Chondrocyte (in vitro differentiated cells): Measurements from ENCODE around the gene HELZ2. TPM values are rescaled to one million over a fixed set of nuclear protein-coding genes. Genes with fewer than 3 reads are reported as not detected.
"Not testable (repeated sequence)": the region's sequence is repeated elsewhere in the genome, so short reads cannot be mapped to it uniquely, and the experiment has no call there.

Experiments used
- DNase-seq: peaks from one replicate; pipeline ENCODE4 v3.0.0; 2021; ENCODE audit warnings: mixed read lengths, low spot score
- H3K27ac Mint-ChIP-seq: one replicate; pipeline ENCODE4 v1.8.0; 2021; ENCODE audit warnings: mild to moderate bottlenecking, moderate library complexity, mixed read lengths; ENCODE audit not compliant: unreplicated experiment
- H3K27me3 Mint-ChIP-seq: 2 replicates; pipeline ENCODE4 v1.8.0; 2021; ENCODE audit warnings: low read depth, mixed read lengths
- H3K36me3 Mint-ChIP-seq: 2 replicates; pipeline ENCODE4 v1.8.0; 2021; ENCODE audit warnings: low read depth, mixed read lengths
- H3K4me1 Mint-ChIP-seq: 2 replicates; pipeline ENCODE4 v1.8.0; 2021; ENCODE audit warnings: low read depth, mild to moderate bottlenecking, mixed read lengths
- H3K4me3 Mint-ChIP-seq: one replicate; pipeline ENCODE4 v1.8.0; 2021; ENCODE audit warnings: mild to moderate bottlenecking, moderate library complexity, mixed read lengths; ENCODE audit not compliant: unreplicated experiment
- H3K9me3 Mint-ChIP-seq: 2 replicates; pipeline ENCODE4 v1.8.0; 2021; ENCODE audit warnings: low read depth, mixed read lengths
- CTCF ChIP-seq: fragments of 200-600 bp; sonication (generic); IDR thresholded peaks from 2 replicates; pipeline ENCODE4 v1.5.0; 2021; ENCODE audit warnings: antibody characterized with exemption, mild to moderate bottlenecking, moderate library complexity
- total RNA-seq: library from RNA; stranded (reverse); gene quantifications from 3 replicates; pipeline ENCODE4 v1.2.1, GENCODE V29; 2021

Gene HELZ2
- total RNA-seq, 1 donor from 2014 or later, result 14.9 TPM

GRCh38 chr20:63574829-63575743 lies 1.0 kb upstream of the HELZ2 start:
- DNase-seq, result no peak
- peaks cover 16% of the 10 kb centered on the region for H3K4me1 Mint-ChIP-seq
- H3K36me3 Mint-ChIP-seq, result no peaks in the 10 kb centered on the region
- H3K27me3 Mint-ChIP-seq, result no peaks in the 10 kb centered on the region
- no peaks in the 10 kb centered on the region for H3K9me3 Mint-ChIP-seq
- TF ChIP-seq CTCF, result no peak
- H3K4me3 Mint-ChIP-seq, result peak overlapping the region; percentile 48
- H3K27ac Mint-ChIP-seq, result peak overlapping the region; percentile 82

GRCh38 chr20:63573647-63574131 lies 350 bp downstream of the HELZ2 start:
- Mint-ChIP-seq H3K36me3 (no peaks in the 10 kb centered on the region), H3K27me3 (no peaks in the 10 kb centered on the region), H3K4me1 (peaks cover 16% of the 10 kb centered on the region), H3K9me3 (no peaks in the 10 kb centered on the region), H3K4me3 (peak overlapping the region; percentile 76), H3K27ac (peak overlapping the region; percentile 75)
- no peak for DNase-seq
- no peak for TF ChIP-seq CTCF

GRCh38 chr20:63572788-63573646 lies 1.0 kb downstream of the HELZ2 start:
- no peaks in the 10 kb centered on the region for H3K9me3 Mint-ChIP-seq
- TF ChIP-seq CTCF, result peak; percentile 43
- H3K27me3 Mint-ChIP-seq, result no peaks in the 10 kb centered on the region
- no peak overlapping the region for H3K27ac Mint-ChIP-seq
- H3K36me3 Mint-ChIP-seq, result no peaks in the 10 kb centered on the region
- DNase-seq, result no peak
- H3K4me3 Mint-ChIP-seq, result peak overlapping the region; percentile 76
- peaks cover 16% of the 10 kb centered on the region for H3K4me1 Mint-ChIP-seq

GRCh38 chr20:63572071-63572787 lies 1.8 kb downstream of the HELZ2 start:
- H3K36me3 Mint-ChIP-seq, result no peaks in the 10 kb centered on the region
- peaks cover 16% of the 10 kb centered on the region for H3K4me1 Mint-ChIP-seq
- H3K27ac Mint-ChIP-seq, result no peak overlapping the region
- H3K27me3 Mint-ChIP-seq, result no peaks in the 10 kb centered on the region
- H3K9me3 Mint-ChIP-seq, result no peaks in the 10 kb centered on the region
- no peak overlapping the region for H3K4me3 Mint-ChIP-seq
- DNase-seq, result no peak
- TF ChIP-seq CTCF, result no peak

- H3K27ac Mint-ChIP-seq, H3K27me3 Mint-ChIP-seq, H3K4me3 Mint-ChIP-seq, H3K36me3 Mint-ChIP-seq, H3K9me3 Mint-ChIP-seq, DNase-seq: not testable (repeated sequence)
- H3K4me1 Mint-ChIP-seq, result peaks cover 13% of the 10 kb centered on the region
Measured at GRCh38 chr20:63571087-63571478, 3.0 kb downstream of the HELZ2 start.
